Measurements from ENCODE around the gene ZNF26.

ZNF26 gene

DNA sequence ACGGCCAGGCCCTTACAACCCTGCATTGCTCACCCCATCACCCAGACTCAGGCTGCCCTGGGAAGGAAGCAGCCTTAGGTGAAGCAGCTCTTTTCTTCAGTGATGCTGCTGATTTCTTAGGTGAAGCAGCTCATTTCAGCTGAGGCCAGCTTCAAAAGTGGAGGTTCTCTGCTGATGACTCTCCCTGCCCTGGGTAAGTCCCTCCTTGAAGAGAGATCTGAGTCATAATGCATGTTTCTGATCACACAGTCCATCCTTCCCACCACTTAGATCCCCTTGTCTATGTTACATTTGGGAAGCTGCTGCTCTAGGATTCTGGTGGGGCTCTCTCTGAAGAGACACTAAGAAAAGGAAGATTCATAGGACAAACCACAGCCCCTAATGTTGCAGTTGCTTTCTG is 77.4 kb downstream of the ZNF26 start:
- DNase-seq, result no peak

DNA sequence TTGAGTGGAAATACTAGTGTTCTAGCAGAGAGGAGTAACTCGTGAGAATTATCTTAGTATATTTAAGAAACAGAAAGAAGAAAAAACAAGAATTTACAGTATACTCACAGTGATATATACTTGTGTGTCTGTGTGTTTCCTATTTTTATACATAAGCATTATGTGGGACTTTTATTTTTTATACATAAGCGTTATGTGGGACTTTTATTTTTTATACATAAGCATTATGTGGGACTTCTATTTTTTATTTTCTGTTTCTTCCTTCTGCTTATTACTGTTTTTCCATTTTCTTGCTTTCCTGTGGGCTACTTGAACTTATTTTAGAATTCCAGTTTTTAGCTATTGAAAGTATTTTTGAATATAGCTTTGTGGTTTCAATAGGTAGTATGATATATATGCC is 87.7 kb downstream of the ZNF26 start:
- no peak for DNase-seq
